Upper lobe of right lung (tissue), 1 donor: ENCODE measurements around the gene KCNG3. TPM values are rescaled to one million over a fixed set of nuclear protein-coding genes. Genes with fewer than 3 reads are reported as not detected.

Experiments used
- ATAC-seq: fragments of 200-7000 bp; cut with Tn5 transposase; one replicate; pipeline ENCODE4 v1.9.1; 2020; ENCODE audit warnings: mild to moderate bottlenecking, moderate library complexity
- DNase-seq: peaks from one replicate; pipeline ENCODE4 v3.0.0-alpha.2; 2020
- H3K27ac ChIP-seq: fragments of 200-600 bp; one replicate; pipeline ENCODE4 v1.8.0; 2022
- H3K27me3 ChIP-seq: fragments of 200-600 bp; one replicate; pipeline ENCODE4 v1.8.0; 2022; ENCODE audit warnings: mild to moderate bottlenecking
- H3K36me3 ChIP-seq: fragments of 200-600 bp; one replicate; pipeline ENCODE4 v1.8.0; 2022
- H3K4me1 ChIP-seq: fragments of 200-600 bp; one replicate; pipeline ENCODE4 v1.8.0; 2022
- H3K4me3 ChIP-seq: fragments of 200-600 bp; one replicate; pipeline ENCODE4 v1.8.0; 2022; ENCODE audit warnings: mild to moderate bottlenecking
- H3K9me3 ChIP-seq: fragments of 200-600 bp; one replicate; pipeline ENCODE4 v1.8.0; 2022
- intact Hi-C: fragments of 100-400 bp; cut with DNase I; formaldehyde crosslinking; loops from one replicate; pipeline ENCODE4 v1.11.0; 2022
- total RNA-seq: library from RNA; stranded (reverse); fragmentation: NEBNext Ultra II Directional; extraction: Animal tissue kit (Norgen Biotek cat#: 25700); gene quantifications from one replicate; pipeline ENCODE4 v1.2.1, GENCODE V29; 2021
- TF ChIP-seq, protein P1 (sequence below): fragments of 200-600 bp; IDR thresholded peaks from one replicate; pipeline ENCODE4 v1.8.0; 2022; ENCODE audit warnings: antibody characterized with exemption
- donor health status: DM: no; HTN: yes; CAD: no; lungs with severe emphysema.

KCNG3 gene
- total RNA-seq, 1 donor from 2014 or later, result 1.3 TPM

DNA sequence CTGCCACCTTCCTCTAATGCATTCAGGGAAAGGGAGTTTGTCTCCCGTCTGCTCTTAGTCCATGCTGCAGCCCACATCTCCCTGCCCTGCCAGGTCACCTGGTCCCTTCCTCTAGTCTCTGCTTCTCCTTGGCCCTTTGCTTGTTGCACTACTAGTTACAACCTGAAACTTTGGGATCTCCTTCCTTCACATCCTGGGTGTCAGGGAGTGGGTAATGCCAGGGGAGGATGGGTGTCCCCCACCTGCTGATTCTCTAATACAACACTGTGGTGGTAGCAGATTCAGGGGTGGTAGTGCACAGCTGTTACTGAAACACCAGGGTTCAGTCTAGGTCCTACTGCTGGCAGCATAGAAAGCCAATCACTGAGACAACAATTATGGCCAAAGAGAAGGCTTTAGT is 101.6 kb downstream of the KCNG3 start:
- intact Hi-C loops, result no loop called here
- no peaks in the 10 kb centered on the region for H3K36me3 ChIP-seq
- TF ChIP-seq, protein P1, sequence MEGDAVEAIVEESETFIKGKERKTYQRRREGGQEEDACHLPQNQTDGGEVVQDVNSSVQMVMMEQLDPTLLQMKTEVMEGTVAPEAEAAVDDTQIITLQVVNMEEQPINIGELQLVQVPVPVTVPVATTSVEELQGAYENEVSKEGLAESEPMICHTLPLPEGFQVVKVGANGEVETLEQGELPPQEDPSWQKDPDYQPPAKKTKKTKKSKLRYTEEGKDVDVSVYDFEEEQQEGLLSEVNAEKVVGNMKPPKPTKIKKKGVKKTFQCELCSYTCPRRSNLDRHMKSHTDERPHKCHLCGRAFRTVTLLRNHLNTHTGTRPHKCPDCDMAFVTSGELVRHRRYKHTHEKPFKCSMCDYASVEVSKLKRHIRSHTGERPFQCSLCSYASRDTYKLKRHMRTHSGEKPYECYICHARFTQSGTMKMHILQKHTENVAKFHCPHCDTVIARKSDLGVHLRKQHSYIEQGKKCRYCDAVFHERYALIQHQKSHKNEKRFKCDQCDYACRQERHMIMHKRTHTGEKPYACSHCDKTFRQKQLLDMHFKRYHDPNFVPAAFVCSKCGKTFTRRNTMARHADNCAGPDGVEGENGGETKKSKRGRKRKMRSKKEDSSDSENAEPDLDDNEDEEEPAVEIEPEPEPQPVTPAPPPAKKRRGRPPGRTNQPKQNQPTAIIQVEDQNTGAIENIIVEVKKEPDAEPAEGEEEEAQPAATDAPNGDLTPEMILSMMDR, result no peak
- no peaks in the 10 kb centered on the region for H3K9me3 ChIP-seq
- H3K27ac ChIP-seq, result no peak overlapping the region
- DNase-seq, result no peak
- ATAC-seq, result no peak
- no peaks in the 10 kb centered on the region for H3K27me3 ChIP-seq
- H3K4me3 ChIP-seq, result no peak overlapping the region
- H3K4me1 ChIP-seq, result no peaks in the 10 kb centered on the region

Other genes starting within 250 kb of the KCNG3 start
- gene COX7A2L, start 132.8 kb downstream of the KCNG3 start, total RNA-seq, result 80.7 TPM
- 34.3 TPM for gene MTA3, start 74.7 kb upstream of the KCNG3 start, total RNA-seq